Measurements from ENCODE around the gene GDAP1L1.

- TF ChIP-seq CTCF (IDR thresholded peaks at IDR 0.05; ENCODE audit: borderline replicate concordance, extremely low read depth, low read length, poor library complexity, severe bottlenecking) (no peak), EZH2 (IDR thresholded peaks at IDR 0.05; ENCODE audit: borderline replicate concordance, low read depth, low read length, severe bottlenecking) (no peak)
These were observed 15.2 kb upstream of the GDAP1L1 start for GRCh38 chr20:44231713-44232468.
